H1 (cell line): Measurements from ENCODE around the gene NTNG2.

ENCODE experiments used
- EZH2 ChIP-seq: fragments of 200-600 bp; sonication (generic); IDR thresholded peaks from 2 replicates; pipeline ENCODE4 v1.7.1; 2012; ENCODE audit warnings: low read depth, mild to moderate bottlenecking, moderate library complexity, low read length, inconsistent platforms; ENCODE audit not compliant: severe bottlenecking
- NANOG ChIP-seq: IDR thresholded peaks from 2 replicates; pipeline ENCODE4 v1.6.1; 2011; ENCODE audit warnings: low read length, low read depth, mild to moderate bottlenecking, inconsistent platforms; ENCODE audit not compliant: insufficient read depth, poor library complexity, severe bottlenecking

DNA sequence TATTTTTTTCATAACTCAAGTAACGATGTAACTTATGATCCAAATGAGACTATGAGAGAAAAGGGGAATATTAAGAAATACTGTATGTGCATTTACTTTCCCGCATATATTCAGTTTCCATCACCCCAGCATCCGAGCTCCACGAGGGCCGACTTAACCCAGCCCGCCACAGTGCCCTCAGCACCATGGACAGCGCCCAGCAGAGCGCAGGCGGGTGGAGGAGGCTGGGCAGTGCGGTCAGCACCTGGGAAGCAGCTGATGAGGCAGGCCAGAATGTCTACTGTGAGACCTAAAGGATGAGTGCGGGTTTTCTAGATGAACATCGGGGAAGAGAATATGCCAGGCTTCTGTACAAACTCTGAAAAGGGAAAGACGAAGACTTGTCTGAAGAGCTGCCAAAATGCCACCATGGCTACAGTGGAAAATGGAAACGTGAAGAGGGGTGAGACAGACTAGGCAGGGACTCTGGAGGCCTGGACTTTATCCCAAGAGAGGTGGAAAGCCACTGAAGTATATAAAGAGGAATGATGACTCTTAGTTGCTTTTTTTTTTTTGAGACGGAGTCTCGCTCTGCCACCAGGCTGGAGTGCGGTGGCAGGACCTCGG lies 47.7 kb upstream of the NTNG2 start:
- no peak for TF ChIP-seq EZH2
- TF ChIP-seq NANOG: no peak
